GM12878 (cell line): Measurements from ENCODE around the gene RBMS3. TPM values are rescaled to one million over a fixed set of nuclear protein-coding genes. Genes with fewer than 3 reads are reported as not detected.

Experiments
- BMI1 ChIP-seq: fragments of 450-650 bp; IDR thresholded peaks from 2 replicates; pipeline ENCODE4 v1.6.1; 2016; ENCODE audit warnings: mild to moderate bottlenecking, moderate library complexity, borderline replicate concordance
- DPF2 ChIP-seq: fragments of 450-650 bp; IDR thresholded peaks from 2 replicates; pipeline ENCODE4 v1.6.1; 2017; ENCODE audit warnings: mild to moderate bottlenecking
- ESRRA ChIP-seq: IDR thresholded peaks from 2 replicates; pipeline ENCODE4 v1.6.1; 2012; ENCODE audit warnings: mild to moderate bottlenecking, low read length, improper control_type of control experiment
- HDGF ChIP-seq: fragments of 450-650 bp; IDR thresholded peaks from 2 replicates; pipeline ENCODE4 v1.6.1; 2016; ENCODE audit warnings: antibody characterized with exemption
- IRF4 ChIP-seq: IDR thresholded peaks from 2 replicates; pipeline ENCODE4 v1.6.1; 2011; ENCODE audit warnings: low read depth, low read length
- NR2F1 ChIP-seq: fragments of 450-650 bp; conservative IDR thresholded peaks from 2 replicates; pipeline ENCODE4 v1.6.1; 2017; ENCODE audit warnings: mild to moderate bottlenecking
- RELA ChIP-seq: fragments of 450-650 bp; IDR thresholded peaks from 2 replicates; pipeline ENCODE4 v1.8.0; 2014; ENCODE audit warnings: borderline replicate concordance; ENCODE audit not compliant: partially characterized antibody
- SREBF2 ChIP-seq: IDR thresholded peaks from 2 replicates; pipeline ENCODE4 v1.6.1; 2012; ENCODE audit warnings: mild to moderate bottlenecking, low read length
- ZNF384 ChIP-seq: IDR thresholded peaks from 2 replicates; pipeline ENCODE4 v1.6.1; 2012; ENCODE audit warnings: low read depth, mild to moderate bottlenecking, low read length, improper control_type of control experiment, borderline replicate concordance
- polyA plus RNA-seq, 11 experiments: library from polyadenylated mRNA; depleted of rRNA in 4 of 11; unstranded in 6 of 11; stranded (reverse) in 5 of 11; fragments of >200 nt; fragmentation: Nextera tagmentation in 4 of 11; fragmentation: Illumina TruSeq in 1 of 11; extraction: Ambion mirVana in 4 of 11; extraction: Trizol in 1 of 11; gene quantifications; 1 replicate in 1 of 11; 2 replicates in 10 of 11; pipeline versions ENCODE4 v1.2.1 to v1.2.3, GENCODE V29; 2011 to 2016; ENCODE audit warnings: inconsistent platforms in 2 of 11, missing spikeins in 2 of 11, low read depth in 1 of 11
- total RNA-seq, 4 experiments: library from RNA; depleted of rRNA in 3 of 4; stranded (reverse); fragments of >200 nt in 3 of 4; fragmentation: Illumina TruSeq in 1 of 4; extraction: Trizol in 1 of 4; gene quantifications; 2 replicates each; pipeline versions ENCODE4 v1.2.1 to v1.2.3, GENCODE V29; 2013 to 2021
- TF ChIP-seq, protein P1 (sequence below): fragments of 450-650 bp; IDR thresholded peaks from 2 replicates; pipeline ENCODE4 v1.6.1; 2018; ENCODE audit warnings: borderline replicate concordance, mild to moderate bottlenecking; ENCODE audit not compliant: partially characterized antibody
- TF ChIP-seq, protein P2 (sequence below): fragments of 450-650 bp; IDR thresholded peaks from 2 replicates; pipeline ENCODE4 v1.6.1; 2017; ENCODE audit warnings: mild to moderate bottlenecking
- TF ChIP-seq, protein P3 (sequence below): fragments of 450-650 bp; IDR thresholded peaks from 2 replicates; pipeline ENCODE4 v1.6.1; 2018; ENCODE audit warnings: mild to moderate bottlenecking, low read depth, moderate library complexity; ENCODE audit not compliant: partially characterized antibody
- TF ChIP-seq, protein P4 (sequence below): fragments of 450-650 bp; IDR thresholded peaks from 2 replicates; pipeline ENCODE4 v1.6.1; 2017; ENCODE audit warnings: borderline replicate concordance
- TF ChIP-seq, protein P5 (sequence below): fragments of 450-650 bp; IDR thresholded peaks from 2 replicates; pipeline ENCODE4 v1.6.1; 2017; ENCODE audit warnings: antibody characterized with exemption, mild to moderate bottlenecking, moderate library complexity
- TF ChIP-seq, protein P6 (sequence below): IDR thresholded peaks from 2 replicates; pipeline ENCODE4 v1.6.1; 2011; ENCODE audit warnings: low read depth, mild to moderate bottlenecking, low read length, moderate library complexity, borderline replicate concordance; ENCODE audit errors: extremely low read depth
- TF ChIP-seq, protein P7 (sequence below): IDR thresholded peaks from 2 replicates; pipeline ENCODE4 v1.6.1; 2012; ENCODE audit warnings: low read length, inconsistent platforms

Gene RBMS3
- total and polyA plus RNA-seq, 10 of the 15 experiments (the other 5 are each of a cell fraction or from before 2014, with no cell fraction given): 0.79 to 4.7 (median 3.1) TPM

DNA sequence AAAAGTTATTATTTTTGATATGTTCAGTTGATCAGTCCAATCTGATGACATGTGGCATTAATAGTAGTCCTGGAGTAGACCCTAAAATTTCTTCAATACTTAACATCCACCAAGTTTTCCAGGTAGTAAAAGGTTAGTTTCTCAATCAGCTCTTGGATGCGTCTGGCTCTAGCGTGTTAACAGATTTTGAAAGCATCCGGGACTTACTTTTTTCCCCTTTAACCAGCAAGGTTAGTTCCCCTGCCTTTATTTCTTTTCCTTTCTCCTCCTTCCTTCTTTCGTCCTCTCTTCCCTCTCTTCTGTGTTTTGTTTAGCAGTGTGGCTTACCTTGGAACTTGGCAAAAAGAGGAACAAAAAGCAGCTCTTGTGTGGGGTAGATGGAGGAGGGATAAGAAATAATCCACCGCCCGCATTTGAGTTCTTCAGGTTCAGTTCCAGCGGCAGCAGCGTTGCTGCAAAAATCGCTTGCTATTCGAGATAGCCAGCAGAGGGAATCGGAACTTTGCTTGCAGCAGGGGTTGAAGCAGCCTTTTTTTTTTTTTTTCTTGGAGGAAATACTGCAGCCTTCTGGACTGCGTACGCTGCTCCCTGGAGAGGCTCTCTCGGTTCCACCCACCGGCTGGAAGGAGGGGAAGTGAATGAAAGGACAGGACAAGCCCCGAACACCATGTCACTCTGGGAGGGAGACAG, at the start of gene RBMS3 (continued):
- TF ChIP-seq, protein P1, sequence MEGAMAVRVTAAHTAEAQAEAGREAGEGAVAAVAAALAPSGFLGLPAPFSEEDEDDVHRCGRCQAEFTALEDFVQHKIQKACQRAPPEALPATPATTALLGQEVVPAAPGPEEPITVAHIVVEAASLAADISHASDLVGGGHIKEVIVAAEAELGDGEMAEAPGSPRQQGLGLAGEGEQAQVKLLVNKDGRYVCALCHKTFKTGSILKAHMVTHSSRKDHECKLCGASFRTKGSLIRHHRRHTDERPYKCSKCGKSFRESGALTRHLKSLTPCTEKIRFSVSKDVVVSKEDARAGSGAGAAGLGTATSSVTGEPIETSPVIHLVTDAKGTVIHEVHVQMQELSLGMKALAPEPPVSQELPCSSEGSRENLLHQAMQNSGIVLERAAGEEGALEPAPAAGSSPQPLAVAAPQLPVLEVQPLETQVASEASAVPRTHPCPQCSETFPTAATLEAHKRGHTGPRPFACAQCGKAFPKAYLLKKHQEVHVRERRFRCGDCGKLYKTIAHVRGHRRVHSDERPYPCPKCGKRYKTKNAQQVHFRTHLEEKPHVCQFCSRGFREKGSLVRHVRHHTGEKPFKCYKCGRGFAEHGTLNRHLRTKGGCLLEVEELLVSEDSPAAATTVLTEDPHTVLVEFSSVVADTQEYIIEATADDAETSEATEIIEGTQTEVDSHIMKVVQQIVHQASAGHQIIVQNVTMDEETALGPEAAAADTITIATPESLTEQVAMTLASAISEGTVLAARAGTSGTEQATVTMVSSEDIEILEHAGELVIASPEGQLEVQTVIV: no peak
- TF ChIP-seq, protein P2, sequence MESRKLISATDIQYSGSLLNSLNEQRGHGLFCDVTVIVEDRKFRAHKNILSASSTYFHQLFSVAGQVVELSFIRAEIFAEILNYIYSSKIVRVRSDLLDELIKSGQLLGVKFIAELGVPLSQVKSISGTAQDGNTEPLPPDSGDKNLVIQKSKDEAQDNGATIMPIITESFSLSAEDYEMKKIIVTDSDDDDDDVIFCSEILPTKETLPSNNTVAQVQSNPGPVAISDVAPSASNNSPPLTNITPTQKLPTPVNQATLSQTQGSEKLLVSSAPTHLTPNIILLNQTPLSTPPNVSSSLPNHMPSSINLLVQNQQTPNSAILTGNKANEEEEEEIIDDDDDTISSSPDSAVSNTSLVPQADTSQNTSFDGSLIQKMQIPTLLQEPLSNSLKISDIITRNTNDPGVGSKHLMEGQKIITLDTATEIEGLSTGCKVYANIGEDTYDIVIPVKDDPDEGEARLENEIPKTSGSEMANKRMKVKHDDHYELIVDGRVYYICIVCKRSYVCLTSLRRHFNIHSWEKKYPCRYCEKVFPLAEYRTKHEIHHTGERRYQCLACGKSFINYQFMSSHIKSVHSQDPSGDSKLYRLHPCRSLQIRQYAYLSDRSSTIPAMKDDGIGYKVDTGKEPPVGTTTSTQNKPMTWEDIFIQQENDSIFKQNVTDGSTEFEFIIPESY: no peak
- TF ChIP-seq ZNF384: peak; percentile 94
- no peak for TF ChIP-seq SREBF2
- TF ChIP-seq BMI1: no peak
- TF ChIP-seq ESRRA: no peak
- TF ChIP-seq IRF4: no peak
- TF ChIP-seq, protein P3, sequence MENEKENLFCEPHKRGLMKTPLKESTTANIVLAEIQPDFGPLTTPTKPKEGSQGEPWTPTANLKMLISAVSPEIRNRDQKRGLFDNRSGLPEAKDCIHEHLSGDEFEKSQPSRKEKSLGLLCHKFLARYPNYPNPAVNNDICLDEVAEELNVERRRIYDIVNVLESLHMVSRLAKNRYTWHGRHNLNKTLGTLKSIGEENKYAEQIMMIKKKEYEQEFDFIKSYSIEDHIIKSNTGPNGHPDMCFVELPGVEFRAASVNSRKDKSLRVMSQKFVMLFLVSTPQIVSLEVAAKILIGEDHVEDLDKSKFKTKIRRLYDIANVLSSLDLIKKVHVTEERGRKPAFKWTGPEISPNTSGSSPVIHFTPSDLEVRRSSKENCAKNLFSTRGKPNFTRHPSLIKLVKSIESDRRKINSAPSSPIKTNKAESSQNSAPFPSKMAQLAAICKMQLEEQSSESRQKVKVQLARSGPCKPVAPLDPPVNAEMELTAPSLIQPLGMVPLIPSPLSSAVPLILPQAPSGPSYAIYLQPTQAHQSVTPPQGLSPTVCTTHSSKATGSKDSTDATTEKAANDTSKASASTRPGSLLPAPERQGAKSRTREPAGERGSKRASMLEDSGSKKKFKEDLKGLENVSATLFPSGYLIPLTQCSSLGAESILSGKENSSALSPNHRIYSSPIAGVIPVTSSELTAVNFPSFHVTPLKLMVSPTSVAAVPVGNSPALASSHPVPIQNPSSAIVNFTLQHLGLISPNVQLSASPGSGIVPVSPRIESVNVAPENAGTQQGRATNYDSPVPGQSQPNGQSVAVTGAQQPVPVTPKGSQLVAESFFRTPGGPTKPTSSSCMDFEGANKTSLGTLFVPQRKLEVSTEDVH: no peak
- TF ChIP-seq, protein P4, sequence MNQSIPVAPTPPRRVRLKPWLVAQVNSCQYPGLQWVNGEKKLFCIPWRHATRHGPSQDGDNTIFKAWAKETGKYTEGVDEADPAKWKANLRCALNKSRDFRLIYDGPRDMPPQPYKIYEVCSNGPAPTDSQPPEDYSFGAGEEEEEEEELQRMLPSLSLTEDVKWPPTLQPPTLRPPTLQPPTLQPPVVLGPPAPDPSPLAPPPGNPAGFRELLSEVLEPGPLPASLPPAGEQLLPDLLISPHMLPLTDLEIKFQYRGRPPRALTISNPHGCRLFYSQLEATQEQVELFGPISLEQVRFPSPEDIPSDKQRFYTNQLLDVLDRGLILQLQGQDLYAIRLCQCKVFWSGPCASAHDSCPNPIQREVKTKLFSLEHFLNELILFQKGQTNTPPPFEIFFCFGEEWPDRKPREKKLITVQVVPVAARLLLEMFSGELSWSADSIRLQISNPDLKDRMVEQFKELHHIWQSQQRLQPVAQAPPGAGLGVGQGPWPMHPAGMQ: no peak
- TF ChIP-seq, protein P5, sequence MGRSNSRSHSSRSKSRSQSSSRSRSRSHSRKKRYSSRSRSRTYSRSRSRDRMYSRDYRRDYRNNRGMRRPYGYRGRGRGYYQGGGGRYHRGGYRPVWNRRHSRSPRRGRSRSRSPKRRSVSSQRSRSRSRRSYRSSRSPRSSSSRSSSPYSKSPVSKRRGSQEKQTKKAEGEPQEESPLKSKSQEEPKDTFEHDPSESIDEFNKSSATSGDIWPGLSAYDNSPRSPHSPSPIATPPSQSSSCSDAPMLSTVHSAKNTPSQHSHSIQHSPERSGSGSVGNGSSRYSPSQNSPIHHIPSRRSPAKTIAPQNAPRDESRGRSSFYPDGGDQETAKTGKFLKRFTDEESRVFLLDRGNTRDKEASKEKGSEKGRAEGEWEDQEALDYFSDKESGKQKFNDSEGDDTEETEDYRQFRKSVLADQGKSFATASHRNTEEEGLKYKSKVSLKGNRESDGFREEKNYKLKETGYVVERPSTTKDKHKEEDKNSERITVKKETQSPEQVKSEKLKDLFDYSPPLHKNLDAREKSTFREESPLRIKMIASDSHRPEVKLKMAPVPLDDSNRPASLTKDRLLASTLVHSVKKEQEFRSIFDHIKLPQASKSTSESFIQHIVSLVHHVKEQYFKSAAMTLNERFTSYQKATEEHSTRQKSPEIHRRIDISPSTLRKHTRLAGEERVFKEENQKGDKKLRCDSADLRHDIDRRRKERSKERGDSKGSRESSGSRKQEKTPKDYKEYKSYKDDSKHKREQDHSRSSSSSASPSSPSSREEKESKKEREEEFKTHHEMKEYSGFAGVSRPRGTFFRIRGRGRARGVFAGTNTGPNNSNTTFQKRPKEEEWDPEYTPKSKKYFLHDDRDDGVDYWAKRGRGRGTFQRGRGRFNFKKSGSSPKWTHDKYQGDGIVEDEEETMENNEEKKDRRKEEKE: no peak
- no peak for TF ChIP-seq RELA
- TF ChIP-seq, protein P6, sequence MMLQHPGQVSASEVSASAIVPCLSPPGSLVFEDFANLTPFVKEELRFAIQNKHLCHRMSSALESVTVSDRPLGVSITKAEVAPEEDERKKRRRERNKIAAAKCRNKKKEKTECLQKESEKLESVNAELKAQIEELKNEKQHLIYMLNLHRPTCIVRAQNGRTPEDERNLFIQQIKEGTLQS: no peak
- no peak for TF ChIP-seq NR2F1
- TF ChIP-seq HDGF: no peak
- no peak for TF ChIP-seq DPF2
- TF ChIP-seq, protein P7, sequence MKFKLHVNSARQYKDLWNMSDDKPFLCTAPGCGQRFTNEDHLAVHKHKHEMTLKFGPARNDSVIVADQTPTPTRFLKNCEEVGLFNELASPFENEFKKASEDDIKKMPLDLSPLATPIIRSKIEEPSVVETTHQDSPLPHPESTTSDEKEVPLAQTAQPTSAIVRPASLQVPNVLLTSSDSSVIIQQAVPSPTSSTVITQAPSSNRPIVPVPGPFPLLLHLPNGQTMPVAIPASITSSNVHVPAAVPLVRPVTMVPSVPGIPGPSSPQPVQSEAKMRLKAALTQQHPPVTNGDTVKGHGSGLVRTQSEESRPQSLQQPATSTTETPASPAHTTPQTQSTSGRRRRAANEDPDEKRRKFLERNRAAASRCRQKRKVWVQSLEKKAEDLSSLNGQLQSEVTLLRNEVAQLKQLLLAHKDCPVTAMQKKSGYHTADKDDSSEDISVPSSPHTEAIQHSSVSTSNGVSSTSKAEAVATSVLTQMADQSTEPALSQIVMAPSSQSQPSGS: no peak
